Measurements from ENCODE around the gene VCL.
"Not testable (repeated sequence)": the region's sequence is repeated elsewhere in the genome, so short reads cannot be mapped to it uniquely, and the experiment has no call there.

Gene VCL

GRCh38 chr10:74133923-74134820 is 136.3 kb downstream of the VCL start:
- no peak overlapping the region for H3K4me3 ChIP-seq (ENCODE audit: low read depth, low read length)
- DNase-seq (ENCODE audit: low read depth): no peak

DNA sequence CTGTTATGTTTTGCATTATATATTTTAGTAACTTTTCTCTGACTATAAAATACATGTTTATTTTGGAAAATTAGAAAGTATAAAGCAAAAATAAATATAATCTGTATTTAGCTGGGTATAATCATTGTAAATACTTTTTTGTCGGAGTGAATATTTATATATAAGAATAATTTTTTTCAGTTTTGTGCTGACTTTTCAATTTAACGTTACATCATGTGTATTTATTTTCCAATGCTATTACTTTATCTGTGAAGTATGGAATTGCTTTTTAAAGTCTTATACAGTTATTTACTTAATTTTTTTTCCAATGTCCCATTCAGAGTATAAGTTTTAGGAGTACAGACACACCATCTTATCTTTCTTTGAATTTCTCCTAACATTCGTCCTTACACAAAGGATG is 137.5 kb downstream of the VCL start:
- H3K4me3 ChIP-seq (ENCODE audit: low read depth, low read length): no peak overlapping the region
- DNase-seq (ENCODE audit: low read depth): no peak

- H3K4me3 ChIP-seq (ENCODE audit: low read depth, low read length): no peak overlapping the region
- DNase-seq (ENCODE audit: low read depth): no peak
These were observed 140.1 kb downstream of the VCL start for GRCh38 chr10:74137992-74138391.

GRCh38 chr10:74138596-74138995 is 140.7 kb downstream of the VCL start:
- DNase-seq (ENCODE audit: low read depth); H3K4me3 ChIP-seq (ENCODE audit: low read depth, low read length): not testable (repeated sequence)

- no peak overlapping the region for H3K4me3 ChIP-seq (ENCODE audit: low read depth, low read length)
- no peak for DNase-seq (ENCODE audit: low read depth)
These were observed 142.1 kb downstream of the VCL start for GRCh38 chr10:74139981-74140380.

DNA sequence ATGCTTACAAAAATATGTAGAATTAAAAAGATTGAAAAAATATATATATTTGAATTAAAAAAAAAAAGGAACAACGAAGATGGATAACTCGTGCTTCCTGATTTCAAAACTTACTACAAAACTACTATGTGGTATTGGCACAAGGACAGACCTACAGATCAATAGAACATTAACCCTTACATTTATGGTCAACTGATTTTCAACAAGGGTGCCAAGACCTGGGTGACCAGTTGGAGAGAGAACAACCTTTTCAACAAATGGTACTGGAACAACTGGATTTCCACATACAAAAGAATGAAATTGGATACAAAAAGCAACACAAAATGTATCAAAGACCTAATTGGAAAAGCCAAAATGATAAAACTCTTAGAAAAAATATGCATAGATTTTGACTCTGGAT is 142.6 kb downstream of the VCL start:
- H3K4me3 ChIP-seq (ENCODE audit: low read depth, low read length): no peak overlapping the region
- no peak for DNase-seq (ENCODE audit: low read depth)

- H3K4me3 ChIP-seq (ENCODE audit: low read depth, low read length): no peak overlapping the region
- peak; percentile 53 for DNase-seq (ENCODE audit: low read depth)
These were observed 147.2 kb downstream of the VCL start for GRCh38 chr10:74145133-74145532.

GRCh38 chr10:74146980-74147379 is 149.1 kb downstream of the VCL start:
- H3K4me3 ChIP-seq (ENCODE audit: low read depth, low read length); DNase-seq (ENCODE audit: low read depth): not testable (repeated sequence)

GRCh38 chr10:74150204-74150989 is 152.5 kb downstream of the VCL start, which contains the start of gene AP3M1:
TSS of gene AP3M1 (minus strand) at chr10:74150828. CDS start at chr10:74138379, 12,449 bp downstream.
- DNase-seq (ENCODE audit: low read depth): no peak
- H3K4me3 ChIP-seq (ENCODE audit: low read depth, low read length): peak within 1 kb of the TSS; percentile 81

GRCh38 chr10:74150990-74151878 is 153.3 kb downstream of the VCL start, which contains the start of gene ADK:
TSS of gene ADK (plus strand) at chr10:74151221. CDS start at chr10:74151279, 58 bp downstream.
- peak; percentile 92 for DNase-seq (ENCODE audit: low read depth)
- H3K4me3 ChIP-seq (ENCODE audit: low read depth, low read length): peak within 1 kb of the TSS; percentile 81

DNA sequence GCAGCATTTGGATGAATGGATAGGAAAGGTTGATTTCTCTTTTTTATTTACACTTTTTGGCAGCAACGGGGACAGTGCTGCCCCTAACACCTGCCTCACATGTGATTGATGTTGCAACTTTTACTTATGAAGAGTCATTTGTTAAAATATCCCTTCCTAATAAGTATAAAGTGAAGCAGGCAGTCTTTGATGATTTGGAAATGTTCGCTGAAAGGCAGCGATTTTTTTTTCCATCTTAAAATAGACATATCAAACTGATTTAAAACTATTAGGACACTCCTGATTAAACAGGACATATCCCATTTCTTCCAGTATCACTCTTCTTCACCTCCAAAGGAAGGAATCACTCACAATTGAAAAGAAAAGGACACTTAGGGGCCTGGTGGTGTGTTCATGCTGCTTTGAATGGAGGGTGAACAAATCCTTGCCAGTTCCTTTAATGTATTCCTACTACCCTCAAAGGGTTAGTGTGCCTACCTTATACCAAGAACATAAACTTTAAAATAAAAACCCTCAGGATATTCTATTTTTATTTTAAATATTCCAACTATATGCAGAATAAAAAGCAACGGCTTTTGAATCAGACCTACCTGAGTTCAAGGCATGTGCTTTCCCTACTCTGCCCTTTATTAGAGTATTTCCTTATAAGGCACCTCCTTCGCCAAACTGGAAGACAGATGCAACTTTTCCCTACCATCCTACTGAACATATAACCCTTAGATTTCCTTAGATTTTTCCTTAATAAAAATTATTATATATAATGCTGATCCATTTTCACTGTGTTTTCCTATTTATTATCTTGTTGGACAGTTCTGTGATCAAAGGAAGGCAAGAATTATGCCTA is 154.2 kb downstream of the VCL start:
- H3K4me3 ChIP-seq (ENCODE audit: low read depth, low read length): peak overlapping the region; percentile 81
- no peak for DNase-seq (ENCODE audit: low read depth)

GRCh38 chr10:74153123-74153522 is 155.2 kb downstream of the VCL start:
- no peak overlapping the region for H3K4me3 ChIP-seq (ENCODE audit: low read depth, low read length)
- no peak for DNase-seq (ENCODE audit: low read depth)

DNA sequence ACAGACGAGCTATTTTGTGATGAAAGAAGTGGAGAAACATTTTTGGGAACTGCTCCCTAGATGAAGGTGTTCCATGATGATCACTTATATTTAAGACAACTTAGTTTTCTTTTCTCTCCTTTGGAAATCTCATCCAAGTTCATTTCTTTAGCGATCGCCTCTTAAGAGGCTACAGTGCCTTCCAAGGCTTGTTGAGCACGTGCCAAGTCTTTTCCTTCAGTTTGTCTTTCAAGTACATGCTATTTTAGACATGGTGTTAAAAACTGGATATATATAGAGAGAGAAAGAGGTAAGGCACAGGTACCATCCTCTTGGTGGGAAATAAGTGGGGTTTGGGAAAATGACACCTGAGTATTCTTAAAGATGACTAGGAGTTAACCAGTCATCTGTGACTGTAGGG is 155.8 kb downstream of the VCL start:
- H3K4me3 ChIP-seq (ENCODE audit: low read depth, low read length): no peak overlapping the region
- no peak for DNase-seq (ENCODE audit: low read depth)

DNA sequence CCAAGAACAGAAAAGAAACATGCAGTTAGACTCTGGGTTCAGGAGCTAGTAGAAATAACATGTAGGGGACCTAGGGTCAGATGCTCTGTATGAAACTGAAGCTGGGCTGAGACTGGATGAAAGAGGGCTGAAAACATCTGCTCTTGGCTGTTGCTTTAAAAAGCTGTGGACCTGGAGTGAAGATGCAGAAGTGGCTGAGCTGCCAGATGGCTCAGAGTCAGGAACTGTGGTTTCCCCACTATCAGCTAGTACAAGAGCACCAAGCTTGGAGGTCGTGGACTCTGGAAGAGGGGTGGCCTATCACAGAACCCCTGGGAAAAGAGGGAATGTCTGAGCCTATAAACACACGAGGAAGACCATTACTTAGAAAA is 159.0 kb downstream of the VCL start:
- DNase-seq (ENCODE audit: low read depth): no peak

DNA sequence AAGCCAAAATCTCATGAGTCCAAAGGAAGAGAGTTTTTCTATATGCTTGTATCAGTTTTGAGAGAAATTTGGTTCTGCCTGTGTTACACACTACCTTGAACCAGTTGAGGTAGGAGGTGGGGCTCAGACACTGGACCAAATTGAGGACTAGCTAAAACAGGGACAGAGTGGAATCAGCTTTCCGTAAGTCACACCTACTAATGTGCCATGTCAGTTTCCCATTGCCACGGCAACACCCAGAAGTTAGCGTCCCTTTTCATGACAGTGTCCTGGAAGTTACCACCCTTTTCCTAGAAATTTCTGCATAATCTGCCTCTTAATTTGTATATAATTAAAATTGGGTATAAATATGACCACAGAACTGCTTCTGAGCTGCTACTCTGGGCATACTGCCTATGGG is 162.1 kb downstream of the VCL start:
- DNase-seq (ENCODE audit: low read depth): no peak
- no peak overlapping the region for H3K4me3 ChIP-seq (ENCODE audit: low read depth, low read length)

More for the DNA sequence above, 159.0 kb downstream of the VCL start:
- H3K4me3 ChIP-seq (ENCODE audit: low read depth, low read length): no peak overlapping the region

DNA sequence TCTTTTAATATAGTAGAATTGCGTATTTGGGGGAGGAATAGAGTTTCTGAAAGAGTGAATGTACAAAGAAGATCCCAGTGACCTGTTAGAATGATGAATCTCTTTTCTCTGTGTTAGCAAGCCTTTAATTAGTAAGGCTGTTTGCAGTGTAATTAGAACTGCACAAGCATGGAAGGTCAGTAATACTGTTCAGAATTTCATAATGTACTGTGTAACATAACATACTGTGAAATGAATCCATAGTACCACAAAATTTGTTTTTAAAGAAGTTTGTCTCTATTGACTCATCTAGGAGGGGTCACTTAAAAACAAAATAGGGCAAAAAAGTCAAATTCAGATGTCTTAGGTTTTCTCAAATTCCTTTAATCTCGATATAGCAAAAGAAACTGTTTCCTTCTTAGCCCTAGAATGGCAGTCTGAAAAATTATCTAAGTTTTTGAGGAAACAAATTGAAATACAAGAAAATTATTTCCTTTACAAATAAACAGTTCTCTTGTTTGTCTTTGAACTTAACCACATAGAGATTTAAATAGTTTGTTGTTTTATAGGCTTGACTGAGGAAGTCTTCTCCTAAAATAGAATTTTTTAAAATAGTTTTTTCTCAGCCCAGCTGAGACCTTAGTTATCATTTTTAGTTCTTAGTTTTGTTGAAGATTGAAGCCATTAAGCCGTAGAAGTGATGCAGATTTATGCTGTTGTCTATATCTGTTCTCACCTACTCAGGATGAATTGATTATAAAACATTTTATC is 165.6 kb downstream of the VCL start:
- DNase-seq (ENCODE audit: low read depth): no peak
- H3K4me3 ChIP-seq (ENCODE audit: low read depth, low read length): no peak overlapping the region

GRCh38 chr10:74164716-74165529 is 167.0 kb downstream of the VCL start:
- no peak overlapping the region for H3K4me3 ChIP-seq (ENCODE audit: low read depth, low read length)
- DNase-seq (ENCODE audit: low read depth): no peak
